Myocyte (in vitro differentiated cells): Measurements from ENCODE around the gene WDR54. TPM values are rescaled to one million over a fixed set of nuclear protein-coding genes. Genes with fewer than 3 reads are reported as not detected.
A peak's percentile ranks its signal among the peaks of the same experiment; 100 is the strongest.
"Not testable (repeated sequence)": the region's sequence is repeated elsewhere in the genome, so short reads cannot be mapped to it uniquely, and the experiment has no call there.

Source experiments
- DNase-seq: peaks from one replicate; pipeline ENCODE4 v3.0.0-alpha.2; 2012; ENCODE audit warnings: low read depth
- total RNA-seq: library from RNA; depleted of rRNA; stranded (reverse); fragments of >200 nt; gene quantifications from 2 replicates; pipeline ENCODE4 v1.2.3, GENCODE V29; 2014

Gene WDR54
- total RNA-seq, 1 donor from 2014 or later: 7.8 TPM

GRCh38 chr2:74401891-74402290 lies 19.6 kb upstream of the WDR54 start:
- DNase-seq: no peak

GRCh38 chr2:74406035-74406434 lies 15.5 kb upstream of the WDR54 start:
- DNase-seq: no peak

GRCh38 chr2:74407682-74408081 lies 13.8 kb upstream of the WDR54 start:
- no peak for DNase-seq

- DNase-seq: no peak
Measured at GRCh38 chr2:74413001-74413698, 8.4 kb upstream of the WDR54 start.

GRCh38 chr2:74414441-74414840 lies 7.1 kb upstream of the WDR54 start:
- DNase-seq: peak; percentile 59

GRCh38 chr2:74414881-74415761 lies 6.4 kb upstream of the WDR54 start:
- DNase-seq: peak; percentile 50

GRCh38 chr2:74415762-74416395 lies 5.7 kb upstream of the WDR54 start:
- DNase-seq: no peak

GRCh38 chr2:74416778-74417177 lies 4.8 kb upstream of the WDR54 start:
- DNase-seq: no peak

GRCh38 chr2:74417197-74417596 lies 4.3 kb upstream of the WDR54 start:
- DNase-seq: no peak

- no peak for DNase-seq
Measured at GRCh38 chr2:74417763-74418162, 3.8 kb upstream of the WDR54 start.

GRCh38 chr2:74418312-74418711 lies 3.2 kb upstream of the WDR54 start:
- no peak for DNase-seq

- no peak for DNase-seq
Measured at GRCh38 chr2:74419345-74419744, 2.2 kb upstream of the WDR54 start.

- no peak for DNase-seq
Measured at GRCh38 chr2:74420006-74420405, 1.5 kb upstream of the WDR54 start.

- DNase-seq: not testable (repeated sequence)
Measured at GRCh38 chr2:74420443-74421103, 957 bp upstream of the WDR54 start.

GRCh38 chr2:74423231-74424095 lies 1.9 kb downstream of the WDR54 start:
- no peak for DNase-seq

GRCh38 chr2:74424139-74424992 lies 2.8 kb downstream of the WDR54 start:
- DNase-seq: peak; percentile 20

- no peak for DNase-seq
Measured at GRCh38 chr2:74424995-74425406, 3.5 kb downstream of the WDR54 start.

- peak; percentile 33 for DNase-seq
Measured at GRCh38 chr2:74425523-74425922, 4.0 kb downstream of the WDR54 start.

GRCh38 chr2:74426181-74426758 lies 4.7 kb downstream of the WDR54 start:
- no peak for DNase-seq
